ENCODE results near the gene GNB1. TPM values are rescaled to one million over a fixed set of nuclear protein-coding genes. Genes with fewer than 3 reads are reported as not detected.
"Not testable (repeated sequence)": the region's sequence is repeated elsewhere in the genome, so short reads cannot be mapped to it uniquely, and the experiment has no call there.

GNB1 gene
- 101 TPM for total RNA-seq

DNA sequence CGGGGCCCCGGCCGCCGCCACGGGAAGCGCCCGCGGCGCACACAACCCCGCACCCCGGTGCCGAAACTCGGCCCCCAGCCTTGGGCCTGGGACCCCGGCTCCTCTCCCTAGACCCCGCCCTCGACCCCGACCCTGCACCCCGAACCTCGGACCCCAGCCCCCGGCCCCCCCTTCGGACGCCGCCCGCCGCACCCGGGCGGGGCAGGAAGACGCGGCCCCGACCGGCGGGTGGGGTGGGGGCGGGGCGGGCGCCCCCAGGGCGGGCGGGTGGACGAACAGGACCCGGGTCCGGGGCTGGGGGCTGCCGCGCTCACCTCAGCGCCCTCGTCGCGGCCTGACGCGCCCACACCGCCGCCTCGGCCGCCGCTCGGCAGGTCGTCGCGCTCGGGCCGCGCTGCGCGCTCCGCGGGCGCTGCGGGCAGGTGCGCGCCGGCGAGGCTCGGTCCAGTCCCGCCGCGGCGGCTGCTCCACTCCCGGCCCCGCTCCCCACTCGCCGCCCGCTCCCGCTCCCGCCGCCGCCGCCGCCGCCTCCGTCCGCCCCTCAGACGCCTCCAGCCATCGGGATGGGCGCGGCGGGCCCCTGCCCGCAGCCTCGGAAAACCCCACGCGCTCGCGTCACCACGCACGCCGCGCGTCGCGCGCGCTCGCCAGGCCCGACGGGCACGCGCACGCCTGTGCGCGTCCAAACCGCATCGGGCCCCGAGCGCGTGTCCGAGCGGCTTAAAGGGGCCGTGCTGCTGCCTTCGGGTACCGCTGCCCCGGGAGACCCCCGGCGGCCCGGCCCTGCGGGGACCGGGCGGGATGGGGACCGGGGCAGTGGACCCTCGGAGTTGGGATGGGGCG lies at the start of gene GNB1:
GNB1 (minus strand) TSS at position 582 of the 843 bp plus-strand sequence. CDS start 65,634 bp downstream, outside the sequence.
- Histone ChIP-seq H3K9me3 (ENCODE audit: low read depth, low read length) (no peaks in the 10 kb centered on the region), H3K4me1 (ENCODE audit: insufficient read depth, low read length) (peaks cover 58% of the 10 kb centered on the region), H3K27me3 (ENCODE audit: insufficient read depth, low read length) (no peaks in the 10 kb centered on the region), H3K4me3 (ENCODE audit: low read length) (peak within 1 kb of the TSS; percentile 74)

DNA sequence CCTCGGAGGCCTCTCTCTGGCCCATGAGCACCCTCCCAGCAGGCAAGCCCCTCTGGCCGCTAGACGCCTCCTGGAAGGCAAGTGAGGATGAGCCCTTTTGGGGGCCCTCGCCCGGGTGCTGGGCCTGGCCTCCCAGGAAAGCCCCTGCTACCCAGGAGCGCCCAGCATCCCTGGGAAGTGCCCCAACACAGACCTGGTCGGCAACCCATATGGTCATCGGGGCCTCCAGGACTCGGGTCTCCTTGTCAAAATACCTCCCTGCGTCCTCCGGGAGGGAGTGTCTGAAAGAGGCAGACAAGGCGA lies 49.2 kb upstream of the GNB1 start:
- H3K9me3 ChIP-seq (ENCODE audit: low read depth, low read length), result no peaks in the 10 kb centered on the region
- no peak overlapping the region for H3K4me3 ChIP-seq (ENCODE audit: low read length)
- H3K27me3 ChIP-seq (ENCODE audit: insufficient read depth, low read length), result no peaks in the 10 kb centered on the region
- peaks cover 3% of the 10 kb centered on the region for H3K4me1 ChIP-seq (ENCODE audit: insufficient read depth, low read length)

DNA sequence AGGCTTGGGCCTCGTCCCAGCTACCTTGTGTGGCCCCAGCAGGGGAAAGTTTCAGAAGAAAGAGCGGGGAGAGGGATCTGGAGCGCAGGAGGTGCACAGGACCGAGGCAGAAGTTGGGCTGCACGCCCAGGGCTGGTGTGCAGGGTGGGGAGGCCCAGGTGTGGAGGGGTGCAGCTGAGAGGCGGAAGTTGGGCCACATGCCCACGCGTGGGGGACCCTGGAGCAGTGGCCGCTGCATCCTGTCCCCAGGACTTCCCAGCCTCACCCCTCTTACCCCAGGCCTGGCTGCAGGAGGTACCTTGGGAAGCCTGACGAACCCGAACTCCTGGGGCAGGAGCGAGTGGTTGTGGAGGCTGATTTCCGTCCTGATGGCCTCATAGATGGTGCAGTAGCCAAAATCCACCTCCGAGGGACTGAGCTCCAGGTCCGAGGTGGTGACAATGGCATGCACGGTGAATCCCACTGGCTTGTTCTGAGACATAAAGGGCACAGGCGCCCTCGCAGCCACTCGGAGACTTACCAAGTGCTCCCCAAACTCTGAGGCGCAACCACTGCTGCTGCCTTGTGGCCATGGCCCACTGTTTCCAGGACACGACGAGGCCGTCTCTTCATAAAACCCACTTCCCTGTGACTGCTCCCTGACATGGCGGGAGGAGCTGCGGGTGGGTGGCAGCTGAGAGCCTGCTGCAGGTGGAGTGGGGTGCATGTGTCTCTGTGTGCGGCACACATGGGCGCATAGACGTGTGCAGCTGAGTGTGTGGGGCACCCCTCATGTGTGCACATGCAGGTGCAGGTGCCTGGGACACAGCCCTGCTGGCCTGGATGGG lies 48.6 kb upstream of the GNB1 start:
- peaks cover 3% of the 10 kb centered on the region for H3K4me1 ChIP-seq (ENCODE audit: insufficient read depth, low read length)
- no peaks in the 10 kb centered on the region for H3K27me3 ChIP-seq (ENCODE audit: insufficient read depth, low read length)
- no peaks in the 10 kb centered on the region for H3K9me3 ChIP-seq (ENCODE audit: low read depth, low read length)
- H3K4me3 ChIP-seq (ENCODE audit: low read length), result no peak overlapping the region

DNA sequence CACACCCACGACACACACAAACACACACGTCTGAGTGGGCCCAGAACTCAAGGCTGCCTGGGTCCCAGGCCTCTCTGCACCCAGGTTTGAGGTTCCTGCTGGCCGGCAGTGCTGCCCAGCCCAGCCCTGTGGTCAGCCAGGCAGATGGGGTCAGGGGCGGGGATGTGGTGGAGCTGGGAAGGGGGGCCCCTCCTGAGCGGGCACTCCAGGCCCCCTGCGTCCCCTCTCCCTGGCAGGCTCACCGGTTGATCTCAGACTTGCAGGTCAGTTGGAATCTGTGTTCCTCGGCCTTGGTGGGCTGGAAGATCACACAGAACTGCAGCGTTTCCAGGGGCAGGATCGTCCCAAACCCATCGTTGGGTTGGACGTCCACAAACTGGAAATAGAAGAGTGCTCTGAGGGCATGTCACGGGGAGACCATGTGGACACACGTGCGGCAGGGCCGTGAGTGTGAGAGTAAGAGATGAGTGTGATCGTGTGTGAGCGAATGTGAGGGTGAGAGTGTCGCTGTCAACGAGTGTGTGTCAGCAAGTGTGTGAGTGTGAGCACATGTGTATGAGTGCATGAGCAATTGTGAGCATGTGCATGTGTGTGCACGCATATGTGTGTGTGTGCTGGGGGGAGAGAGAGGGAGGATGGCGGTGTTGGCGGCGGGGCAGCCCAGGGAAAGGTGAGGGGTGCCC lies 47.9 kb upstream of the GNB1 start:
- H3K9me3 ChIP-seq (ENCODE audit: low read depth, low read length), result no peaks in the 10 kb centered on the region
- H3K27me3 ChIP-seq (ENCODE audit: insufficient read depth, low read length), result no peaks in the 10 kb centered on the region
- H3K4me1 ChIP-seq (ENCODE audit: insufficient read depth, low read length), result no peaks in the 10 kb centered on the region
- no peak overlapping the region for H3K4me3 ChIP-seq (ENCODE audit: low read length)

DNA sequence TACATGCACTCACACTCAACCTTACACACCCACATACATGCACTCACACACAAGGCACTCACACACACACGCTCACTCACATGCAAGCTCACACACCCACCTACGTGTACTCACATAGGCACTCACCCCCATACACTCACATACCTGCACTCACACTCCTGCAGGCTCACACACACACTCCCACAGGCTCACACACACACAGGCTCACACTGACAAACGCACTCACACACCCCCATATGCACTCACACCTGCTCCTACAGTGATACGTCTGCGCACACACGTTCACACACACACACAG lies 47.3 kb upstream of the GNB1 start:
- Histone ChIP-seq H3K9me3 (ENCODE audit: low read depth, low read length) (no peaks in the 10 kb centered on the region), H3K4me3 (ENCODE audit: low read length) (no peak overlapping the region), H3K27me3 (ENCODE audit: insufficient read depth, low read length) (no peaks in the 10 kb centered on the region)

DNA sequence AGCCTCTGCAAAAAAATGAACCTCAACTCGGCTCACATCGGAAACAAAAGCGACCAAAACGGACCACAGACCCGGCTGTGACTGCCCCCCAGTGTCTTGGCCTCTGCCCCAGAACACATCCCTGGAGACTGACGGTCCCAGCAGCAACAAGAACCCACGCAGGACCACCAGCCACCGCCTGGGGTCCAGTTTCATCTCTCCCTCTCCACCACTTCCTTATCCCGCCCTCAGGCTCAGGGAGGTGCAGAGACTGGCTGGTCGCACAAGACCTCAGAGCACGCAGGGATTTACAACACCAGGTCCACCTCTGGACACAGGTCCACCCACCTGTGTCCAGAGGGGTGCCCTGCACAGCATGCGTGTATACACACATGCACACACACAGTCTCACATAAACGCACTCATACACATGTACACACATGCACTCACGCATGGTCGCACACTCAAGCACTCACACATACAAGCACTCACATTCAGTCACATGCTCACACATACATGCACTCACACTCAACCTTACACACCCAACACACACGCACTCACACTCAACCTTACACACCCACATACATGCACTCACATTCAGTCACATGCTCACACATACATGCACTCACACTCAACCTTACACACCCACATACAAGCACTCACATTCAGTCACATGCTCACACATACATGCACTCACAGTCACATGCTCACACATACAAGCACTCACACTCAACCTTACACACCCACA lies 46.8 kb upstream of the GNB1 start:
- Histone ChIP-seq H3K27me3 (ENCODE audit: insufficient read depth, low read length) (no peaks in the 10 kb centered on the region), H3K4me1 (ENCODE audit: insufficient read depth, low read length) (no peaks in the 10 kb centered on the region), H3K9me3 (ENCODE audit: low read depth, low read length) (no peaks in the 10 kb centered on the region), H3K4me3 (ENCODE audit: low read length) (no peak overlapping the region)

More for the DNA sequence above, 47.3 kb upstream of the GNB1 start:
- H3K4me1 ChIP-seq (ENCODE audit: insufficient read depth, low read length), result no peaks in the 10 kb centered on the region

DNA sequence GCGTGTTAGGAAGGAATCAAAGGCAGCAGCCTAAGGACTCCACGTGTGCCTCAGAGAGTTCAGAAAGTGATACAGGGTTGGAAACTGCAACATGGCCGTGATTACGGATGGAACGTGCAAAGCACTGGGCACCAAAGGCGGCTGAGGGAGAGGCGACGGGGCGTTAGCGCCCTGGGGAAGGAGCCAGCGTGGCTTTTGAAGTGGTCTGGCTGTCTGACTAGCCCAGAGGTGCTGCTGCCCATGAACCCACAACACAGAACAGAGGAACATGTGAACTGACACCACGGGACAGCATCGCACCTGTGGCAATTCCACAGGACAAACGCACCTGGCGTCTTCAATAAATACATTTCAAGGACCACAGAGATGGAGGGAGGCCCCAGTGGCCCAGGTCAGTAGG lies 46.2 kb upstream of the GNB1 start:
- H3K4me1 ChIP-seq (ENCODE audit: insufficient read depth, low read length), result no peaks in the 10 kb centered on the region
- H3K4me3 ChIP-seq (ENCODE audit: low read length), result no peak overlapping the region
- no peaks in the 10 kb centered on the region for H3K9me3 ChIP-seq (ENCODE audit: low read depth, low read length)
- H3K27me3 ChIP-seq (ENCODE audit: insufficient read depth, low read length), result no peaks in the 10 kb centered on the region

DNA sequence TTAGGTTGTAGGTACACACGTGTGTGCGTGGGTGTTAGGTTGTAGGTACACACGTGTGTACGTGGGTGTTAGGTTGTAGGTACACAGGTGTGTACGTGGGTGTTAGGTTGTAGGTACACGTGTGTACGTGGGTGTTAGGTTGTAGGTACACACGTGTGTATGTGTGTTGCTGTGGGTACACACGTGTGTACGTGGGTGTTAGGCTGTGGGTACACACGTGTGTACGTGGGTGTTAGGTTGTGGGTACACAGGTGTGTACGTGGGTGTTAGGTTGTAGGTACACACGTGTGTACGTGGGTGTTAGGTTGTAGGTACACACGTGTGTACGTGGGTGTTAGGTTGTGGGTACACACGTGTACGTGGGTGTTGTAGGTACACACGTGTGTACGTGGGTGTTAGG lies 44.0 kb upstream of the GNB1 start:
- not testable (repeated sequence) for H3K9me3 ChIP-seq (ENCODE audit: low read depth, low read length); H3K4me1 ChIP-seq (ENCODE audit: insufficient read depth, low read length); H3K4me3 ChIP-seq (ENCODE audit: low read length); H3K27me3 ChIP-seq (ENCODE audit: insufficient read depth, low read length)

DNA sequence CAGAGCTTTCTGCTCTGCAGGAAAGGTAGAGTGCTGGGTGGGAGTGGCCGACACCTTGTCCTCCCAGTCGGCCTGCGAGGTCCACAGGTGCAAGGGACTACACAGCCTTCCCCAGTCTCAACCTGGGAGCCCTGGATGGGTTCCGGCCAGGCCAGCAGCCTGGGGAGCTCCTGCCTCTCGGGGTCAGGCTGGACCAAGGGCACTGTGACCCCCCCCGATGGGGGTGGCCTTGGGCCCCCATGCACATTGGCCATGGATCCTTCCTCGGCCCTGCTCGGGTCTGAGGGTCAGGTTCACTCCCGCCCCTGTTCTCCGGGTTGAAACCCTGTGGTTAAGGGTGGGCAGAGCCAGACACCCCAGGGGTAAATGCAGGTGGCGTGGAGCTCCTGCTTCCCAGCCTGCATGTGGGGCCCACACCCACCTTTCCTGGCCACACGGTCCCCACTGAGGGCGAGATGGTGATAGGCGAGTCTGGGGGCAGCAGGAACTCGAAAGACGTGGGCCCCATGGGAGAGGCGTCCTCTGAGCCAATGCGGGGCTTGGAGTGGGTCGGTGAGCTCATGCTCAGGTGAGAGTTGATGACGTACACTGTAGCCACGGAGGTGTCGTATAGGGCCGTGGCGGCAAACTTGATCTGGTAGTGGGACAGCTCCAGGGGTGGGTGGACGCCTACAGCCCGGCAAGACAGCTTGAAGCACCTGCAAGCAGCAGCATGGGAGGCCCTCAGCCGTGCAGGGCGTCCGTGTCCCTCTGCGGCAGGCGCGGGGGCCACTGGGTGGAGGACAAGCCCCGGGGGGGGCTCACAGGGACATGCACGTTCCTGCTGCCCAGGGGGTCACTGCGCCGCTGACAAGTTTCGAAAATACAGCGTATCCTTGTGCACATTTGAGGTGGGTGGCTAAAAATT lies 39.0 kb upstream of the GNB1 start:
- Histone ChIP-seq H3K4me3 (ENCODE audit: low read length) (no peak overlapping the region), H3K27me3 (ENCODE audit: insufficient read depth, low read length) (no peaks in the 10 kb centered on the region), H3K9me3 (ENCODE audit: low read depth, low read length) (no peaks in the 10 kb centered on the region), H3K4me1 (ENCODE audit: insufficient read depth, low read length) (no peaks in the 10 kb centered on the region)

DNA sequence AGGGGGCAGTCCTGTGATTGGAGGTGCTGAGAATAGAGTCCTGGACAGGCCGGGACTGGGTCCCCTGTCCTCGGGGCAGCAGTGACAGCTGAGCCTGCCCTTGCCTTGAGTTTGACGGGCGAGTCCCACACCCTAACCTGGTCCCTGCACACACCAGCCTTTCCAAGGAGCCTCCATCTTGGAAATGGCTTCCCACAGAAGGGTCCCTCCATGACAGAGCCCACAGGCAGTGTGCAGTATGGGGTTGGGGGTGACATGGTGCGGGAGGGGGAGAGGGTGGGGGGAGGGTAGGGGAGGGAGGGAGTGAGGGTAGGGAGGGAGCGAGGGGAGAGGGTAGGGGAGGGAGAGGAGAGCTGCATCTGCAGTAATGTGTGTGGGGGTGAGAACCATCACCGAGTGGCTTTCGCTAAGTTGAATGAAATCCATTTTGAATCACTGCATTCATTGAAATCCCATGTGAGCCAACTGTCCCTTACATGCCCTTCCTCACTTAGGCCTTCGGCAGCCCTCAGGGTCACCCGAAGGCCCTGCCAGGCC lies 38.3 kb upstream of the GNB1 start:
- Histone ChIP-seq H3K4me1 (ENCODE audit: insufficient read depth, low read length) (no peaks in the 10 kb centered on the region), H3K27me3 (ENCODE audit: insufficient read depth, low read length) (no peaks in the 10 kb centered on the region), H3K9me3 (ENCODE audit: low read depth, low read length) (no peaks in the 10 kb centered on the region), H3K4me3 (ENCODE audit: low read length) (no peak overlapping the region)

DNA sequence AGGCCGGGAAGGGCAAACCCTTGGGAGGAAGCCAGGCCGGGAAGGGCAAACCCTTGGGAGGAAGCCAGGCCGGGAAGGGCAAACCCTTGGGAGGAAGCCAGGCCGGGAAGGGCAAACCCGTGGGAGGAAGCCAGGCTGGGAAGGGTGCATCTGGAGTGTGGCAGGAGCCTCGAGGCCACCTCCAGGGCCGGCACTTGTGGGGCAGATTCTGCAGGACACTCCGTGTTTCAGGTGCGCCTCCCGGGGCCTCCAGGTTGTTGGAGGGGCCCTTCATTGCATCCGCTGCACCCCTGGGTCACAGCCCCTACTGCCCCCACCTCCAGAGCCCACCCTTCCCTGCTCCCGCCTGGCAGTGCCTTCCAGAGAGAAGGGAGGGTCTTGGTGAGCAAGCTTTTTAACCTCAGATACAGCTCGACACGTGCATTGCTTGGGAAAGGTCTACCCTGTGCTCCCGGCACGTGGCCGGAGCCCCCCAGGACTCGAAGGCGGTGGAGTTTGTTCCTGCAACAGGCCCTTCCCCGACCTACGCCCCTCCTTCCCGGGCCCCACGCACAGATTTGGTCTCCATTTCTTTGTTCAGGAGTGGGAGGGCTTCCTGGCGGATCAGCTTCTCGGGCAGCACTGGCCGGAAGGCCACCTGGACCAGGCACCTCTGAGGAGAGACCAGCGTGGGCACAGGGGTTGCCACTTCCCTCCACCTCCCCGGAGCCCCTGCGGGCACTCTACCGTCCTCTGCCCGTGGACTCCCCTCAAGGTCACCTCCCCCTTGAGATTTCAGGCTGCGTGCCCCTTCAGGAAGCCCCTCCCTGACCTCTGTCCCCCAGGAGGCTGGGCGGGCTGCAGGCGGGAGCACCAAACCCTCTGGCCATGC lies 37.6 kb upstream of the GNB1 start:
- Histone ChIP-seq H3K9me3 (ENCODE audit: low read depth, low read length) (no peaks in the 10 kb centered on the region), H3K4me1 (ENCODE audit: insufficient read depth, low read length) (no peaks in the 10 kb centered on the region), H3K4me3 (ENCODE audit: low read length) (no peak overlapping the region), H3K27me3 (ENCODE audit: insufficient read depth, low read length) (no peaks in the 10 kb centered on the region)

DNA sequence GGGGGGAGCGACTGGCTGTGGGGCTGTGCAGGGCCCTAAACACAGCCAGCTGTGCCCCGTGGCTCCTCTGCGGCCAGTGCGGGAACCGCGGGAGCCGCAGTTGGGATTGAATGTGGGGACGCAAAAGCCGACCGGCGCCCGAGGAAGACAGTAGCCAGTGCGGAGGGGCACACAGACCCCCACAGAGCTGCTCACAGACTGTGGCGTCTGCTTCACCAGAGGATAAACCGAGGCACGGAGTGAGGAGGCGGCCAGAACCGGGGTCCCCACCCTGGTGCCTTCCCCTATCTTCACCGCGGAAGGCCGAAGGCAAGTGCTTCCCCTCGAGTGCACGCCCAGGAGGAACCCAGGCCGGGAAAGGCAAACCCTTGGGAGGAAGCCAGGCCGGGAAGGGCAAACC lies 36.9 kb upstream of the GNB1 start:
- no peak overlapping the region for H3K4me3 ChIP-seq (ENCODE audit: low read length)
- no peaks in the 10 kb centered on the region for H3K27me3 ChIP-seq (ENCODE audit: insufficient read depth, low read length)
- no peaks in the 10 kb centered on the region for H3K9me3 ChIP-seq (ENCODE audit: low read depth, low read length)
- no peaks in the 10 kb centered on the region for H3K4me1 ChIP-seq (ENCODE audit: insufficient read depth, low read length)

DNA sequence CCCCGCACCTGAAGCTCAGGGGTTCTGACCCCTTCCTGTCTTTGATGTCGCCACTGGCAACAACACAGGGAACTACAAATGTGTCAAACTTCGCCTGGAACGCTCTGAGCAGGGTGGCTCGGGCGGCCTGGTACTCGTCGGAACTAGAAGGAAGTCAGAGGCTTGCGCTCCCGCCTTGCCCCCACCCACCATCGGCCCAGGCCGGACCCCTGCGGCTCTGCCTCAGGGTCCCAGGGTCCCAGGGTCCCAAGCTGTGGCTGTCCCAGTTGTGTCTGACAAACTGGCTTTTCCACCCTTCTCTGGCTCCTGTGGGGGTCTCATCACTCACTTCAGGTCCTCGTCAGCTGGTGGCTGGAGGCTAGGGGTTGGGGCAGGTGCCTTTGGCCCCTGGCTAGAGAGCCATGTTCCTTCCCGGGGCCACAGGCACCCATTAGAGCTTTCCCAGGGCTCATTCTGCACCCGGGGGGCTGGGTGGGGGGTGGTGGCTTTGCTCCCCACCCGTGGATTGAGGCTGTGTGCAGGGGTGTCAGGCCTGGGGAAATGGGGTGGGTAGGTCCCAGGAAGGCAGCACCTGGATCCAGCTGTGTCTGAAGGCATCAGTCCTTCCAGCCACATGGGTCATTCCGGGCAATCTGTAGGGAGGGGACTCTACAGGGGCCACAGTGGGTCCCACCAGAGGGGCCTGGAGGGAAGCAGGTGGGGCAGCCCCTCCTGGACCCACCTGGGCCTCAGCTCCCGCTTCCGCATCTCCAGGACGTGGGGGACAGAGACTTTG lies 36.2 kb upstream of the GNB1 start:
- no peaks in the 10 kb centered on the region for H3K27me3 ChIP-seq (ENCODE audit: insufficient read depth, low read length)
- H3K4me3 ChIP-seq (ENCODE audit: low read length), result no peak overlapping the region
- H3K4me1 ChIP-seq (ENCODE audit: insufficient read depth, low read length), result no peaks in the 10 kb centered on the region
- H3K9me3 ChIP-seq (ENCODE audit: low read depth, low read length), result no peaks in the 10 kb centered on the region
